GM12891 (cell line): ENCODE measurements around the gene CA9.
A peak's percentile ranks its signal among the peaks of the same experiment; 100 is the strongest.

Experiments
- DNase-seq: peaks from one replicate; pipeline ENCODE4 v3.0.0; 2011; ENCODE audit warnings: low spot score; ENCODE audit not compliant: insufficient read length
- FAIRE-seq: peaks from 2 replicates; lab custom pipeline; 2011; peaks lifted over from hg19 to GRCh38; lab: Jason Lieb, UNC
- PAX5 ChIP-seq: IDR thresholded peaks from 2 replicates; pipeline ENCODE4 v1.6.1; 2011; ENCODE audit warnings: low read length, moderate library complexity, mild to moderate bottlenecking; ENCODE audit not compliant: insufficient read depth, severe bottlenecking
- POLR2A ChIP-seq: IDR thresholded peaks from 2 replicates; pipeline ENCODE4 v1.6.1; 2011; ENCODE audit warnings: low read depth, low read length, control low read depth
- POLR2AphosphoS5 ChIP-seq: IDR thresholded peaks from 2 replicates; pipeline ENCODE4 v1.6.1; 2011; ENCODE audit warnings: low read depth, low read length, control low read depth
- POU2F2 ChIP-seq: IDR thresholded peaks from 2 replicates; pipeline ENCODE4 v1.6.1; 2011; ENCODE audit warnings: low read depth, mild to moderate bottlenecking, control low read depth, low read length, moderate library complexity
- SPI1 ChIP-seq: IDR thresholded peaks from 2 replicates; pipeline ENCODE4 v1.6.1; 2011; ENCODE audit warnings: low read depth, low read length, control low read depth
- TAF1 ChIP-seq: IDR thresholded peaks from 2 replicates; pipeline ENCODE4 v1.6.1; 2011; ENCODE audit warnings: low read depth, low read length, control low read depth

CA9 gene

GRCh38 chr9:35711501-35712428, 38.0 kb downstream of the CA9 start:
- peak; percentile 52 for FAIRE-seq
- no peak for TF ChIP-seq POU2F2
- DNase-seq, result peak; percentile 54

- FAIRE-seq (no peak), DNase-seq (no peak)
Observed at GRCh38 chr9:35712762-35713400, 39.2 kb downstream of the CA9 start.

GRCh38 chr9:35713578-35713977, 39.9 kb downstream of the CA9 start:
- no peak for FAIRE-seq
- TF ChIP-seq POLR2A (no peak), TAF1 (no peak), POLR2AphosphoS5 (no peak), POU2F2 (no peak), SPI1 (no peak), PAX5 (no peak)
- no peak for DNase-seq

More at GRCh38 chr9:35712762-35713400, 39.2 kb downstream of the CA9 start:
- TF ChIP-seq PAX5, result no peak
- TF ChIP-seq TAF1, result no peak
- no peak for TF ChIP-seq POU2F2
- TF ChIP-seq POLR2A, result no peak
- no peak for TF ChIP-seq SPI1

GRCh38 chr9:35714123-35714522, 40.4 kb downstream of the CA9 start:
- DNase-seq (no peak), FAIRE-seq (no peak)
- TF ChIP-seq POLR2AphosphoS5 (no peak), SPI1 (no peak), PAX5 (no peak), POLR2A (no peak), TAF1 (no peak), POU2F2 (no peak)

- DNase-seq (no peak), FAIRE-seq (no peak)
- TF ChIP-seq POLR2AphosphoS5 (peak; percentile 14; the same call in 1 of the 2 replicates), POU2F2 (no peak), PAX5 (no peak), SPI1 (no peak), TAF1 (no peak), POLR2A (no peak)
Observed at GRCh38 chr9:35714579-35715252, 41.0 kb downstream of the CA9 start.

- DNase-seq (no peak), FAIRE-seq (no peak)
- no peak for TF ChIP-seq POLR2AphosphoS5
- no peak for TF ChIP-seq POLR2A
- no peak for TF ChIP-seq POU2F2
Observed at GRCh38 chr9:35716230-35716629, 42.5 kb downstream of the CA9 start.

- DNase-seq (no peak), FAIRE-seq (no peak)
- TF ChIP-seq POLR2A (no peak), POLR2AphosphoS5 (no peak), SPI1 (no peak), TAF1 (no peak), PAX5 (no peak), POU2F2 (no peak)
Observed at GRCh38 chr9:35717132-35717870, 43.6 kb downstream of the CA9 start.

GRCh38 chr9:35718721-35719511, 45.2 kb downstream of the CA9 start:
- peak; percentile 71 for FAIRE-seq
- DNase-seq, result no peak
- TF ChIP-seq POLR2AphosphoS5 (no peak), POLR2A (no peak), TAF1 (no peak), PAX5 (no peak), SPI1 (no peak), POU2F2 (no peak)
